ENCODE data around the gene KLK6.
"Not testable (repeated sequence)": the region's sequence is repeated elsewhere in the genome, so short reads cannot be mapped to it uniquely, and the experiment has no call there.

GRCh38 chr19:50984416-50984815, 15.0 kb upstream of the KLK6 start:
- TF ChIP-seq EZH2 (IDR thresholded peaks at IDR 0.05; ENCODE audit: borderline replicate concordance, low read depth, low read length, poor library complexity, severe bottlenecking); CTCF (conservative IDR thresholded peaks at IDR 0.05; ENCODE audit: low read depth, low read length): not testable (repeated sequence)
